GM21737 (cell line): Measurements from ENCODE around the gene TOGARAM2.
"Not testable (repeated sequence)": the region's sequence is repeated elsewhere in the genome, so short reads cannot be mapped to it uniquely, and the experiment has no call there.

Experiments
- ATAC-seq: cut with Tn5 transposase; IDR thresholded peaks from one replicate; pipeline ENCODE4 v1.9.1; 2021; ENCODE audit warnings: mild to moderate bottlenecking, moderate library complexity; ENCODE audit not compliant: unreplicated experiment

TOGARAM2 gene

GRCh38 chr2:29071032-29071975, 90.2 kb downstream of the TOGARAM2 start:
- ATAC-seq = no peak

GRCh38 chr2:29072251-29072650, 91.2 kb downstream of the TOGARAM2 start:
- ATAC-seq = no peak

- ATAC-seq = no peak
Measured at GRCh38 chr2:29072971-29073725, 92.0 kb downstream of the TOGARAM2 start.

GRCh38 chr2:29073933-29074332, 92.8 kb downstream of the TOGARAM2 start:
- no peak for ATAC-seq

- ATAC-seq = no peak
Measured at GRCh38 chr2:29074411-29074810, 93.3 kb downstream of the TOGARAM2 start, which contains the start of gene PCARE. TSS of gene PCARE (minus strand) at chr2:29074523. CDS start at chr2:29074261, 262 bp downstream.

GRCh38 chr2:29075894-29076705, 95.0 kb downstream of the TOGARAM2 start:
- no peak for ATAC-seq

- no peak for ATAC-seq
Measured at GRCh38 chr2:29079887-29080286, 98.8 kb downstream of the TOGARAM2 start.

- no peak for ATAC-seq
Measured at GRCh38 chr2:29080886-29081743, 100.0 kb downstream of the TOGARAM2 start.

GRCh38 chr2:29082804-29083495, 101.9 kb downstream of the TOGARAM2 start:
- ATAC-seq = peak; percentile 58

- no peak for ATAC-seq
Measured at GRCh38 chr2:29084554-29084953, 103.5 kb downstream of the TOGARAM2 start.

- not testable (repeated sequence) for ATAC-seq
Measured at GRCh38 chr2:29090311-29090710, 109.2 kb downstream of the TOGARAM2 start.

- ATAC-seq = no peak
Measured at GRCh38 chr2:29096969-29097368, 115.9 kb downstream of the TOGARAM2 start.

GRCh38 chr2:29097569-29097968, 116.5 kb downstream of the TOGARAM2 start:
- no peak for ATAC-seq

GRCh38 chr2:29100564-29100963, 119.5 kb downstream of the TOGARAM2 start:
- ATAC-seq = no peak
